HepG2 (cell line): ENCODE results near the gene TNFRSF6B. TPM values are rescaled to one million over a fixed set of nuclear protein-coding genes. Genes with fewer than 3 reads are reported as not detected.

Experiments used
- EP300 ChIP-seq, 3 experiments: sonication (generic) in 1 of 3; formaldehyde crosslinking in 1 of 3; IDR thresholded peaks; 2 replicates each; pipeline versions ENCODE4 v1.5.1 to v1.6.1; 2011 to 2020; ENCODE audit warnings: low read depth in 2 of 3, low read length in 2 of 3, borderline replicate concordance in 1 of 3, improper control_type of control experiment in 1 of 3, mild to moderate bottlenecking in 1 of 3, missing genetic modification reagents in 1 of 3, moderate library complexity in 1 of 3
- ETV5 ChIP-seq: IDR thresholded peaks from 2 replicates; pipeline ENCODE4 v1.6.1; 2018; ENCODE audit warnings: missing biosample characterization, missing genetic modification reagents, inconsistent platforms, borderline replicate concordance
- HDAC2 ChIP-seq: sonication (generic); formaldehyde crosslinking; IDR thresholded peaks from 2 replicates; pipeline ENCODE4 v1.4.0; 2020; ENCODE audit warnings: missing genetic modification reagents
- HDAC6 ChIP-seq: fragments of 200-600 bp; sonication (generic); IDR thresholded peaks from 2 replicates; pipeline ENCODE4 v1.7.0; 2017; ENCODE audit warnings: mild to moderate bottlenecking, antibody characterized with exemption, low read length, low read depth
- HOXA3 ChIP-seq: sonication (generic); formaldehyde crosslinking; IDR thresholded peaks from 2 replicates; pipeline ENCODE4 v1.5.0; 2020; ENCODE audit warnings: missing genetic modification reagents
- KLF6 ChIP-seq: IDR thresholded peaks from 2 replicates; pipeline ENCODE4 v1.8.0; 2016; ENCODE audit warnings: missing biosample characterization, missing genetic modification reagents
- MATR3 ChIP-seq: sonication (generic); formaldehyde crosslinking; IDR thresholded peaks from 2 replicates; pipeline ENCODE4 v1.4.0; 2020; ENCODE audit warnings: missing genetic modification reagents
- MEIS1 ChIP-seq: sonication (generic); formaldehyde crosslinking; IDR thresholded peaks from 2 replicates; pipeline ENCODE4 v1.9.0; 2021; ENCODE audit warnings: mild to moderate bottlenecking, missing genetic modification reagents, moderate library complexity, borderline replicate concordance
- MIER2 ChIP-seq: IDR thresholded peaks from 2 replicates; pipeline ENCODE4 v1.6.1; 2016; ENCODE audit warnings: missing biosample characterization, missing genetic modification reagents
- PCBP2 ChIP-seq: fragments of 200-400 bp; formaldehyde crosslinking; optimal IDR thresholded peaks from 2 replicates; pipeline ENCODE3; 2018; ENCODE audit warnings: low read length, low read depth; ENCODE audit not compliant: poor library complexity, severe bottlenecking
- POLR2A ChIP-seq, 2 experiments: IDR thresholded peaks; 2 replicates each; pipeline ENCODE4 v1.6.1; 2011; ENCODE audit warnings: low read depth in 2 of 2, low read length in 2 of 2, mild to moderate bottlenecking in 1 of 2, moderate library complexity in 1 of 2; ENCODE audit not compliant: insufficient read depth in 1 of 2
- RXRA ChIP-seq: sonication (generic); formaldehyde crosslinking; IDR thresholded peaks from 2 replicates; pipeline ENCODE4 v1.5.1; 2020; ENCODE audit warnings: missing genetic modification reagents
- SALL2 ChIP-seq: sonication (generic); formaldehyde crosslinking; IDR thresholded peaks from 2 replicates; pipeline ENCODE4 v1.8.1; 2023; ENCODE audit warnings: mild to moderate bottlenecking, missing genetic modification reagents, inconsistent platforms
- SIX1 ChIP-seq: sonication (generic); formaldehyde crosslinking; IDR thresholded peaks from 2 replicates; pipeline ENCODE4 v1.4.0; 2020; ENCODE audit warnings: missing genetic modification reagents, borderline replicate concordance
- SMAD3 ChIP-seq: sonication (generic); formaldehyde crosslinking; IDR thresholded peaks from 2 replicates; pipeline ENCODE4 v1.4.0; 2020; ENCODE audit warnings: missing genetic modification reagents
- SNAI1 ChIP-seq: sonication (generic); formaldehyde crosslinking; IDR thresholded peaks from 2 replicates; pipeline ENCODE4 v1.5.0; 2020; ENCODE audit warnings: mild to moderate bottlenecking, missing genetic modification reagents, borderline replicate concordance
- TBL1XR1 ChIP-seq: fragments of 150-350 bp; IDR thresholded peaks from 2 replicates; pipeline ENCODE4 v1.6.1; 2014; ENCODE audit warnings: borderline replicate concordance, low read length; ENCODE audit not compliant: partially characterized antibody
- ZBED4 ChIP-seq: sonication (generic); formaldehyde crosslinking; IDR thresholded peaks from 2 replicates; pipeline ENCODE4 v1.4.0; 2020; ENCODE audit warnings: missing genetic modification reagents, borderline replicate concordance
- ZFAT ChIP-seq: sonication (generic); formaldehyde crosslinking; conservative IDR thresholded peaks from 2 replicates; pipeline ENCODE4 v1.8.1; 2023; ENCODE audit warnings: missing genetic modification reagents, inconsistent platforms
- ZNF207 ChIP-seq: fragments of 450-650 bp; IDR thresholded peaks from 2 replicates; pipeline ENCODE4 v1.6.1; 2016; ENCODE audit warnings: antibody characterized with exemption, borderline replicate concordance
- ZNF761 ChIP-seq: sonication (generic); formaldehyde crosslinking; conservative IDR thresholded peaks from 2 replicates; pipeline ENCODE4 v1.4.0; 2020; ENCODE audit warnings: mild to moderate bottlenecking, missing genetic modification reagents
- polyA plus RNA-seq, 8 experiments: library from polyadenylated mRNA; depleted of rRNA in 3 of 8; stranded (reverse) in 7 of 8; unstranded in 1 of 8; fragments of >200 nt; fragmentation: Illumina TruSeq in 4 of 8; extraction: Trizol in 4 of 8; gene quantifications; 2 replicates each; pipeline versions ENCODE4 v1.2.1 to v1.2.3, GENCODE V29; 2011 to 2016; ENCODE audit warnings: low read depth in 4 of 8, missing spikeins in 1 of 8, mixed read lengths in 1 of 8; ENCODE audit not compliant: insufficient read depth in 1 of 8
- total RNA-seq, 5 experiments: library from RNA; depleted of rRNA; stranded (reverse); fragments of >200 nt; fragmentation: Illumina TruSeq; extraction: Trizol; gene quantifications; 2 replicates each; pipeline ENCODE4 v1.2.3, GENCODE V29; 2016; ENCODE audit warnings: low read depth in 1 of 5
- TF ChIP-seq, protein P1 (sequence below): IDR thresholded peaks from 2 replicates; pipeline ENCODE4 v1.6.1; 2016; ENCODE audit warnings: missing compliant biosample characterization, missing genetic modification reagents, borderline replicate concordance
- TF ChIP-seq, protein P2 (sequence below): sonication (generic); formaldehyde crosslinking; IDR thresholded peaks from 2 replicates; pipeline ENCODE4 v1.5.1; 2020; ENCODE audit warnings: mild to moderate bottlenecking, moderate library complexity, missing genetic modification reagents

The TNFRSF6B gene
- total and polyA plus RNA-seq, 2 of the 13 experiments (the other 11 are each of a cell fraction or from before 2014, with no cell fraction given) = 0.24 TPM; not detected in 1

- TF ChIP-seq, protein P1, sequence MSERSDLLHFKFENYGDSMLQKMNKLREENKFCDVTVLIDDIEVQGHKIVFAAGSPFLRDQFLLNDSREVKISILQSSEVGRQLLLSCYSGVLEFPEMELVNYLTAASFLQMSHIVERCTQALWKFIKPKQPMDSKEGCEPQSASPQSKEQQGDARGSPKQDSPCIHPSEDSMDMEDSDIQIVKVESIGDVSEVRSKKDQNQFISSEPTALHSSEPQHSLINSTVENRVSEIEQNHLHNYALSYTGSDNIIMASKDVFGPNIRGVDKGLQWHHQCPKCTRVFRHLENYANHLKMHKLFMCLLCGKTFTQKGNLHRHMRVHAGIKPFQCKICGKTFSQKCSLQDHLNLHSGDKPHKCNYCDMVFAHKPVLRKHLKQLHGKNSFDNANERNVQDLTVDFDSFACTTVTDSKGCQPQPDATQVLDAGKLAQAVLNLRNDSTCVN = no peak
- TF ChIP-seq RXRA (CRISPR knock-in tag) (peak; percentile 9), ZBED4 (no peak), PCBP2 (no peak), HOXA3 (CRISPR knock-in tag) (no peak; the same call in 1 of the 2 replicates), ZNF207 (no peak), ZNF761 (no peak), MIER2 (CRISPR knock-in tag) (no peak), HDAC6 (no peak), KLF6 (CRISPR knock-in tag) (no peak), MEIS1 (0 out of 2 replicates have a peak, but pooled peaks have one; percentile 48), POLR2A (IDR thresholded peaks at IDR 0.05; ENCODE audit: insufficient read depth in 1 of 2, low read depth in 2 of 2, low read length in 2 of 2) (peak in 1 of 2 experiments; percentile 23; a peak in 1 of 4 replicates), SMAD3 (no peak), MATR3 (CRISPR knock-in tag) (no peak), ZFAT (CRISPR knock-in tag) (no peak), SNAI1 (no peak), TBL1XR1 (no peak), HDAC2 (CRISPR knock-in tag) (no peak), SIX1 (no peak), EP300 (IDR thresholded peaks at IDR 0.05; ENCODE audit: low read depth in 2 of 2, low read length in 2 of 2) (peak in 1 of 2 experiments; percentile 21; a peak in 1 of 4 replicates), EP300 (CRISPR knock-in tag; IDR thresholded peaks at IDR 0.05; ENCODE audit: borderline replicate concordance) (0 out of 2 replicates have a peak, but pooled peaks have one; percentile 11), SALL2 (no peak), ETV5 (CRISPR knock-in tag) (no peak)
- TF ChIP-seq, protein P2, sequence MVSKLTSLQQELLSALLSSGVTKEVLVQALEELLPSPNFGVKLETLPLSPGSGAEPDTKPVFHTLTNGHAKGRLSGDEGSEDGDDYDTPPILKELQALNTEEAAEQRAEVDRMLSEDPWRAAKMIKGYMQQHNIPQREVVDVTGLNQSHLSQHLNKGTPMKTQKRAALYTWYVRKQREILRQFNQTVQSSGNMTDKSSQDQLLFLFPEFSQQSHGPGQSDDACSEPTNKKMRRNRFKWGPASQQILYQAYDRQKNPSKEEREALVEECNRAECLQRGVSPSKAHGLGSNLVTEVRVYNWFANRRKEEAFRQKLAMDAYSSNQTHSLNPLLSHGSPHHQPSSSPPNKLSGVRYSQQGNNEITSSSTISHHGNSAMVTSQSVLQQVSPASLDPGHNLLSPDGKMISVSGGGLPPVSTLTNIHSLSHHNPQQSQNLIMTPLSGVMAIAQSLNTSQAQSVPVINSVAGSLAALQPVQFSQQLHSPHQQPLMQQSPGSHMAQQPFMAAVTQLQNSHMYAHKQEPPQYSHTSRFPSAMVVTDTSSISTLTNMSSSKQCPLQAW = peak; percentile 52; the same call in 1 of the 2 replicates
These were observed 48.3 kb downstream of the TNFRSF6B start (continued) for GRCh38 chr20:63744574-63745423.
